NOMO-1 treated with DMSO at 0.1 percent for 48 hours (cell line): Measurements from ENCODE around the gene BBS4.
"Not testable (repeated sequence)": the region's sequence is repeated elsewhere in the genome, so short reads cannot be mapped to it uniquely, and the experiment has no call there.

Source experiments
- DNase-seq: peaks from one replicate; lab custom pipeline; 2025; ENCODE audit not compliant: unreplicated experiment; lab: John Stamatoyannopoulos, UW

The BBS4 gene

GRCh38 chr15:72698938-72699337, 12.9 kb downstream of the BBS4 start:
- DNase-seq = no peak

GRCh38 chr15:72700076-72700475, 14.1 kb downstream of the BBS4 start:
- no peak for DNase-seq

- DNase-seq = no peak
These were observed 20.3 kb downstream of the BBS4 start for GRCh38 chr15:72706266-72706665.

GRCh38 chr15:72708551-72709303, 22.7 kb downstream of the BBS4 start:
- DNase-seq = not testable (repeated sequence)

GRCh38 chr15:72722071-72722696, 36.2 kb downstream of the BBS4 start:
- DNase-seq = peak; percentile 53

GRCh38 chr15:72724028-72724427, 38.0 kb downstream of the BBS4 start:
- no peak for DNase-seq

- no peak for DNase-seq
These were observed 39.4 kb downstream of the BBS4 start for GRCh38 chr15:72725446-72725845.

- DNase-seq = not testable (repeated sequence)
These were observed 39.8 kb downstream of the BBS4 start for GRCh38 chr15:72725851-72726250.

GRCh38 chr15:72727154-72727553, 41.1 kb downstream of the BBS4 start:
- DNase-seq = no peak

- DNase-seq = not testable (repeated sequence)
These were observed 42.2 kb downstream of the BBS4 start for GRCh38 chr15:72728249-72728648.

- DNase-seq = no peak
These were observed 42.8 kb downstream of the BBS4 start for GRCh38 chr15:72728821-72729220.

GRCh38 chr15:72732086-72732485, 46.1 kb downstream of the BBS4 start:
- DNase-seq = no peak

- no peak for DNase-seq
These were observed 46.5 kb downstream of the BBS4 start for GRCh38 chr15:72732516-72732915.

- DNase-seq = no peak
These were observed 48.1 kb downstream of the BBS4 start for GRCh38 chr15:72733941-72734738.

GRCh38 chr15:72735111-72735510, 49.1 kb downstream of the BBS4 start:
- no peak for DNase-seq

GRCh38 chr15:72737061-72737460, 51.1 kb downstream of the BBS4 start:
- no peak for DNase-seq

GRCh38 chr15:72737723-72738122, 51.7 kb downstream of the BBS4 start:
- DNase-seq = no peak

GRCh38 chr15:72740219-72740618, 54.2 kb downstream of the BBS4 start:
- peak; percentile 16 for DNase-seq

- no peak for DNase-seq
These were observed 63.7 kb downstream of the BBS4 start for GRCh38 chr15:72749700-72750099.

GRCh38 chr15:72751751-72752455, 65.9 kb downstream of the BBS4 start:
- peak; percentile 25 for DNase-seq

- DNase-seq = no peak
These were observed 68.1 kb downstream of the BBS4 start for GRCh38 chr15:72754096-72754495.
